Measurements from ENCODE around the gene HS6ST3.

The HS6ST3 gene

DNA sequence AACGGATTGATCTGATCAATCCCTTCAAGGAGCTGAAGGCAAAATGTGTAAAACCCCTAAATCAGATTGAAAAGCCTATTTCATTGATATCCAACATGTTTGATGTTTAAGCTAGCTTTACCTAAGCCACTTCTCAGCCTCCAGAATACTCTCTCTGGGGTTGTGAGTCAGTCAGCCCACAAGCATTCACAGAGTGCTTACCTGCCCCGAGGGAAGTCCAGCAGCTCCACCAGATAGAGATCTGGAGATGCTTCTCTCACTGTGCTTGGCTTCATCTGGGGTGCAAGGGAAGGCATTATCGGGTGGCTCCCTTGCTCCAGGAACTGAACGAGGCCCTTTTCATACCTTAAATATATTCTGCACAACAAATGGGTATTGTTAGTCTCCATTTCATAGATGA, 744.7 kb downstream of the HS6ST3 start:
- no peak for DNase-seq (ENCODE audit: low read depth in 2 of 2)

DNA sequence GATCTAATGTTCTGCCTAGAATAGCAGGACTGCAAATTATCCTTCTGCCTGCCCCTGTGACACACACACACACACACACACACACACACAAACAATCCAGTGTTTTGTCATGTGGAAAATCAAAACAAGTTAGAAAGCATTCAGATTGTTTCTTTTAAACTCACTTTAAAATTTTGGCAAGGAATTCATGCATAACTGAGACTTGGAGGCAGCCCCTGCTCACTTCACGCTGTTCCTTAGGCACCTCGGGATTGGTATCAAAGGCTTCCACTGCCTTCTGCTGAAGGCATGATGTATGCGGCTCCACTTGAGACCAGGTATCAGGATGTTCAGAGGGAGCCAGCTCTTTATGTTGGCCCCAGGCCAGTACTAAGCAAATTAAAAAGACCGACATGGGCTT, 745.6 kb downstream of the HS6ST3 start:
- no peak for DNase-seq (ENCODE audit: low read depth in 2 of 2)

DNA sequence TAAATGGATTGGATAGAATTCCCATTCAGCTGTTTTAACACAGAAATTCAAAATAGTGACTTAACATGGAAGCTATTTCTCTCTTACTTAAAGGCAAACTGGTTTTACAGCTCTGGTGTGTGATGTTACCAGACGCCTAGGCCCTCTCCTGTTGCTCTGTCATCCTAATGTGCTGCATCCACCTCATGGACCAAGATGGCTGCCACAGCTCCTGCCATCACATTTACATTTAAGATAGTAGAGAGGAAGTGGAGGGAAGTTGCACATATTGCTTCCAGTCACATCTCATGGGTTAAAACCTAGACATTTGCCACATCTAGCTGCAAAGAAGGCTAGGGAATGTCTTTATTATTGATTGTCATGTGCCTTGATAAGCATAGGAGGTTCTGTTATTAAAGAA, 746.8 kb downstream of the HS6ST3 start:
- no peak for DNase-seq (ENCODE audit: low read depth in 2 of 2)

DNA sequence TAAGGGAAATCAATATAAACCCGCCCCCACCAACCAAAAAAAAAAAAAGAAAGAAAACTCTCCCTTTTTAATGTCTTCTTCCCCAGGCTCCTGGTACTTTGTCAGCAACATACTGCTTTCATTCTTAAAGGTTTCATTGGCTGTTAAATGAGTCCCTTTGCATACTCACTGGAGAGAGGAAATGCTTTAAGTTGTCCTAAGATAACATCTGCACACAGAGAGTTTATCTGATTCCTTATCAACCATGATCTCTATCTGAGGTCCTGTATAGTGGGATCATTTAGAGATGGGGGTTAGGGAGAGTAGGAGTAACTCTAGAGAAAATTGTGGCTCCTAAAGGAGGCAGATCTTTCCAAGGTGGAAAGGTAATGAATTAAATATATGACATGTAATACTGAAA, 747.9 kb downstream of the HS6ST3 start:
- DNase-seq (ENCODE audit: low read depth in 2 of 2) = no peak

DNA sequence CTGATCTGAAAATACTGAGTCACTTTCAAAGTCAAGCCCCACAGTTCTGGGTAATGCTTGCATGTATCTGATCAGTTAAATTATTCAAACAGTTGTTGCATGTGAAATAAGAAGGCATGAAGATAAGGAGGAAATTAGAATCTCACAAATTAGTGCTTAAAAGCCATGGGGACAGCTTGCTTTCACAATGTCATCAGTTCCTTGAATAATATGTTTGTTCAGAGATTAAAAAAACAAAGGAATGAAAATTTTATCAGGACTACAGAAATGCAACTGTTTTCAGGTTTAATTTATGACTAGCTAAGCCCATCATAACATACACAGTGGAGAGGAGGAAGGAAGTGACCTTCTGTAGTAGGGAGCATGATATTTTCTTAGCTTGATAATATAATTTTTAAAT, 754.3 kb downstream of the HS6ST3 start:
- no peak for DNase-seq (ENCODE audit: low read depth in 2 of 2)

DNA sequence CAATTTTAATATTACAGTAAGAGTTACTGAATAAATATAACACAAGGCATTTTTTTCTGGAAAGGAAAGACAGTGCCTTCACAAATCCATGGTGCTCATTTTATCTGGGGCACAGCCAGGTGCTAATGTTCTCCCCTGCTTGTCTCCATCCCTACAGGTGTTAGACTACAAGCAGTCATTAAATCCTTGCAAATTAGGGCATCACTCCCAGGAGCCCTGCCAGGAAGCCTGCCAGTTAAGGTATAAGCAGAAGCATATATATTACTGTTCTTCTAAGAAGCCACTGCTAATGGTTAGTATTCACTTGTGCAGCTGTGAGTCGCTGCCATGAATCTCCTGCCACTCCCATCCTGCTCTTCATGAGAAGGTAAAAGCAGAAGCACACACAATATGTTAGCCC, 754.7 kb downstream of the HS6ST3 start:
- DNase-seq (ENCODE audit: low read depth in 2 of 2) = no peak

DNA sequence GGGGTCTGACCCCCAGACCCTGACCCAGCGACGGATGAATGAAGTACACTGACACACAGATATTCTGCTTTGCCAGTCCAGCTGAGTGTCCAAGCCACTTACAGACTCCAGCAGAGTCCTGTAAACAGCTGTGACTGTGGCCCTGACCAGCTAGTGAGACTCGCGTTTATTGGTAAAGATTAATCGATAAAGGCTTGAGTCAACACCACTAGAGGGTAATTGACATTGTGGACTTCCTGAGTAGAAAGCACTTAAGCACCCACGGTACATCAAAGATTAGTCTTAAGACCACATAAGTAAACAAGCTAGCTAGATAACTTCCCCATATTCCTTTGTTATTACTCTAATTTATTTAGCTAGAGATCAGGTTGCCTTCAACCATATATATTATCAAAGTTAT, 758.4 kb downstream of the HS6ST3 start:
- DNase-seq (ENCODE audit: low read depth in 2 of 2) = no peak

DNA sequence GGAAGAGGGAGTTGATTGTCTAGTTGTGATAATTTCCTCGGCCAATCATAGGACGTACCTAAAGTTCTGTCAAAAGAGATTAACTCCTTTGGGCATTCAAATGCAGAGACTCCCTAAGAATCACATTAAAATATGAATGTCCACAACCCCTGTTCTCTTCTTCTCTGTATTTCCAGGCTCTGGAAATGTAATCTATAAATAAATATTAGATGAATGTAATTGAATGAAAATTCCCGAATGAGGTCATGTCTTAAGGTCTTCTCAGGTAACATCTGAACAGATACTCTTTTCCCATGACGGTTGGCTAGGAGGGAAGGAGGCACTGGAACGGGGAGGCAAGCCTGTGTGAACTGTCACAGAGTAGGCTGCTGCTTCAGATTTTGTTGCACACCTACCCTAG, 759.2 kb downstream of the HS6ST3 start:
- no peak for DNase-seq (ENCODE audit: low read depth in 2 of 2)

DNA sequence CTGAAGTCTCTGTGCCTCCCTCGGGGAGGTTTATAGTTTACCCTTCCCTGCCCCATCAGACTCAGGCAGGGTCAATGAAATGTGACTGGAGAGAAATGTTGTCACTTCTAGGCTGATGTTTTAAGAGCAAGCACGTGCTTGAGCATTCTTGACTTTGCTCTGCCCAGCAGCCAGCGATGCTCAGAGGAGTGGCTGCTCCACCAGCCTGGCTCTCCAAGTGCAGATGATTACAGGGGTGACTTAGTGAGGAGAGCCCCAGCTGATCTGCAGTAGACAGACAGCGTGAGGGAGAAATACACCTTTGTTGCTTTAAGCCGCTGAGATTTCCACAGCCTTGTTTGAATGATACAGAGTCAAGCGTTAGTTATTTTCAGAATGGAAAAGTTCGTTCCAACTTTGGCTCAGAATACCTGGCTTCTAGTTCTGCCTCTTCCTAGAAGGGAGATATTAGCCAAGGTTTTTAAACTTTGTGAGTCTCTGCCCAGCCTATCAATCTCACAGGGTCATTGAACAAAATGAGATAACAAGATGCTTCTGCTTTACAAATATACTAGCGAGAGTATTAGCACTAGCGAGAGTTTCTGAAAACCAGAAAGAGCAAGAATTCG, 760.7 kb downstream of the HS6ST3 start:
- DNase-seq (ENCODE audit: low read depth in 2 of 2) = no peak

DNA sequence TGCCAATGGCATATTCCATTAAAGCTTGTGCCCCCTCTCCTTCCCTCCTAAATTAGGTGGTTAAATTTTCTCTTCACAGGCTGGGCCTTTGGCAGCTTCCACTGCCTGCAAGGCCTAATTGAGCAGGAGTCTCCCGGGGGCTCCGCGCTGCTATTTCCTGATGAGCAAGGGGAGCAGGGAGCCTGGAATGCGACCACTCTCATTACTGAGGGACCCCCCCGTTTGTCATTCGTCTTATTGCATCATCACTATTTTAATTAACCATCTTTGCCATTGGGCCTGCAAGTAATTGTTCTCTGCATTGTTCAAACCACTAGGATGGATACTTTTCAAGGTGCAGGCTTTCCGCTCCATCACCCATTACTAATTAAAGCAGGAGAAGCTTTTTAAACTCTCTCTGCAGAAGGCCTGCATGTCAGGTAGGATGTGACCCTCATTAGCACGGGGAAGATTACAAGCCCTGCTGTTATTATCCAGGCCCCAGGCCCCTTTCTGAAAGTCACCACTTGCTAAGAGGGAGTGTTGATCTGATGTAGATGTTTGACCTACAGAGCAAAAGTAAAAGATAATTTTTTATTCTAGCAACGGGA, 762.0 kb downstream of the HS6ST3 start:
- no peak for DNase-seq (ENCODE audit: low read depth in 2 of 2)

DNA sequence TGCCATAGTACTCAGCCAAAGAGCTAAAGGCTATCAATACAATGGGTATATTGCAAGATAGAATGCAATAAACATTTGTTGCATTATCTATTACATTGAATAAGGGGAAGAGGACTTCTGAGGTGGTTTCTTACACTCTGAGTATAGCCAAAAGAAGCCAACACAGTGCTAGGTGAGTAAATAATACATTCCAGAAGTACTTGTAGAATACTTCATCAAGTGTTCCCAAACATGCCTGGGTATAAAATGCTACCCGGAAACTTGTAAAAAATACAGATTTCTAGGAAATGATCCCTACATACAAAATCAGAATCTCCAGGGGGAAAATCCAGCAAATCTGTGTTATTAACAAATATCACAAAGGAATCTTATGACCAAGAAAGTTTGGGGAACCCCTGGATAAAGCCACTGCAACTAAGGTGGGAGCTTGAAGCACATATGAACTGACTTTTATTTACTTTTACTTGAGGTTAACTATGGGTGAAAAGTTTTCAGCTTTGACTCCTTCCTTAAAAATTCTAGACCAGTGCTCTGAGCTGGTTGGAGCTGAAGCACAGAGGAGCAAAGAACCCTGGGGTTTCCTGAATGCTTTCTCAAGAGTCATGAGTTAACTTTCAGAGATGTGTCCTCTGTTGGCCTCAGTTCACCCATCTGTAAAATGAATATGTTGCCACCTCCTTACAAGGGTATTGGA, 768.4 kb downstream of the HS6ST3 start:
- no peak for DNase-seq (ENCODE audit: low read depth in 2 of 2)

DNA sequence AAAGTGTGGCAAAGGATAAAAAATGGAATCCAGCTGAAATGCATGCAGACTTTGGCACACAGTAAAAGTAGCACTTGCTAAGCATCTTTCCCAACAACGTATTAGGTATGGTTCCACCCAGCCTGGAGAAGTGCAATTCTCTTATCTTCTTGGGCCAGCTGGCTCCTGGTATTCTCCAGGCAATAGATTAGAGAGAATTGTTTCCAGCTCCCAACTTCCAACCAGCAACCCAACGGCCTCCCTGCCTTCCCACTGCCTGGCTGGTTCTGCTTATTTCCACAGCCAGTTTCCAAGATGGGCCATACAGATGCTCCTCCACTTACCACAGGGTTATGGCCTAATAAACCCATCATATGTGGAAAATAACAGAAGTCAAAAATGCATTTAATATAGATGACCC, 771.0 kb downstream of the HS6ST3 start:
- DNase-seq (ENCODE audit: low read depth in 2 of 2) = no peak

DNA sequence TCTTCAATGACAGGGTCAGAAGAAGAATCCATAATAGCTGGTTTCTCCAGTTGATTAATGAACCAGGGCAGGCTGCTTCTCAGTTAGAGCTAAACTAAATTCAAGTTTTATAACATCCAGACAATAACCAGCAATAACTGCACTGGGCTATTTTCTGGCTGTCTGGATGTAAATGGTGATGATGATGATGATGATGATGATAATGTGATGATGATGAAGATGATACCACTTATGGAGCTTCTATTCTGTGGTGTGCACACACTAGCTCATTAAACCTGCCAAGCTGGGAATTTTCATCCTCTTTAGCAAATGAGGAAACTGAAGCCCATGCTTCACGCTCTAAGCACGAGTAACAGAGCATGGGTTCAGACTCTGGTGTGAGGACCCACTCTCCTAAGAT, 772.2 kb downstream of the HS6ST3 start:
- no peak for DNase-seq (ENCODE audit: low read depth in 2 of 2)

DNA sequence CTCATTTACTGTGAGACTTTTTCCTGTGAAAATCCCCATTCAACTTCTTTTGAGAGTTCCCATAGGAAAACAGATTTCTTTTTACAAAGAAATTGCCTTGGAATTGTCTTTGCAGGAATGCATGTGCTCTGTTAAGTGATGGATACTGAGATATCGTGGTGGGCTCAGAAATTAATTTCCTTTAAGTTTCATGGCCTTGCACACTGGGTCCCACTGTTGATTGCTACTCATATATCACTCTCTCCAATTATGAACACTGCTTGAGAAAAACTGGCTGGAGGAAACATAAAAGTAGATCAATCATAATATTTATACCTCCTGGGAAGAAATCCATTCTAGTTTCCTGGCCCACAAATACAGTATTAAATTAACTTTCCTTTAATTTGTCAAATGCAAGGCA, 773.1 kb downstream of the HS6ST3 start:
- no peak for DNase-seq (ENCODE audit: low read depth in 2 of 2)

DNA sequence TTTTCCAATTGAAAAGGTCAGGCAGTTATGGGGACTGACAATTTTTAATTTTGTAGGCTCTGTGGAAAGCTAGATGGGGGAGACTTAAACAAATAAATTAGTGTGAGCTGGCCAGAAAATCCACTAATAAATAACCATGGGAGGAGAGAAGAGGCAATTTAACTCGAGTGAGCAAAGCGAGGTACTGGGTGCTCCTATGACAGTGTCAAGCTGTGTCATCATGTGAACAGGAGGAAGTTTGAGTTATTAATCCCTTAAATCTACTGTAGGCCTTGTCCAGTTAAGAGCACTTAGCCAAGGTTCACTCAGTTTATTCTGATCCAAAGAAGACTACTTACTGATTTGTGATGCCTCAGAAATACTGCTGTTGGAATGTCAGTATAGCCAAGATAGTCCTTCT, 781.6 kb downstream of the HS6ST3 start:
- DNase-seq (ENCODE audit: low read depth in 2 of 2) = no peak

DNA sequence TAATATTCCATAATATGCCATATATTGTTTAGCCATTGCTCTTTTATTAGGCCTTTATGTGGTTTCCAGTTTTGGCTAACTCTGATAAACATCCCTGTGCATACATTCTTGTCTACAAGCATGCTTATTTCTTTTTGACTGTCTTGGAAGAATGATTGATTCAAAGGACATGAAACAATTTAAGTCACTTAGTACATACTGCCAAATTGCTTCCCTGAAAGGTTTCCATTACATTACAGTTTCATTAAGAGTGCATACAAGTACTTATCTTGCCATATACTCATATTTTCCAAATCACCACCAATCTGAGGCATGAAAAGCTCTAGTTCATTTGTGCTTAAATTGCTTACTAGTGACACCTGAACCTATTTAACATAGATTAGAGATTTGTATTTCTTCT, 790.5 kb downstream of the HS6ST3 start:
- no peak for DNase-seq (ENCODE audit: low read depth in 2 of 2)

All from stimulated activated CD8-positive, alpha-beta memory T cell treated with anti-CD3 and anti-CD28 coated beads, Interleukin-7, amount 100 ng/mL, for 1 hour (primary cell).